Hepatocyte (in vitro differentiated cells): ENCODE results near the gene PCDHA13. TPM values are rescaled to one million over a fixed set of nuclear protein-coding genes. Genes with fewer than 3 reads are reported as not detected.

Experiments
- DNase-seq: peaks from one replicate; pipeline ENCODE4 v3.0.0-alpha.2; 2016; ENCODE audit warnings: low spot score
- H2AFZ ChIP-seq: fragments of 200-600 bp; sonication (generic); 2 replicates; pipeline ENCODE4 v1.6.0; 2016; ENCODE audit warnings: antibody characterized with exemption, mild to moderate bottlenecking
- H3K27ac ChIP-seq: fragments of 200-600 bp; sonication (generic); 2 replicates; pipeline ENCODE4 v1.5.1; 2016; ENCODE audit warnings: mild to moderate bottlenecking
- H3K27me3 ChIP-seq: fragments of 200-600 bp; sonication (generic); 2 replicates; pipeline ENCODE4 v1.6.1; 2016
- H3K36me3 ChIP-seq: fragments of 200-600 bp; sonication (generic); replicated peaks from 2 replicates; pipeline ENCODE4 v1.5.1; 2016; ENCODE audit warnings: low read depth; ENCODE audit not compliant: insufficient read depth
- H3K4me1 ChIP-seq: fragments of 200-600 bp; sonication (generic); 2 replicates; pipeline ENCODE4 v1.5.1; 2016; ENCODE audit warnings: mild to moderate bottlenecking, moderate library complexity; ENCODE audit not compliant: insufficient read depth
- H3K4me2 ChIP-seq: fragments of 200-600 bp; sonication (generic); 2 replicates; pipeline ENCODE4 v1.6.0; 2016
- H3K4me3 ChIP-seq: fragments of 200-600 bp; sonication (generic); 2 replicates; pipeline ENCODE4 v1.5.1; 2016; ENCODE audit warnings: mild to moderate bottlenecking
- H3K79me2 ChIP-seq: fragments of 200-600 bp; sonication (generic); 2 replicates; pipeline ENCODE4 v1.6.0; 2017; ENCODE audit warnings: mild to moderate bottlenecking
- H3K9me2 ChIP-seq: fragments of 200-600 bp; sonication (generic); replicated peaks from 2 replicates; pipeline ENCODE4 v1.6.0; 2017; ENCODE audit warnings: mild to moderate bottlenecking; ENCODE audit not compliant: insufficient read depth
- H3K9me3 ChIP-seq: fragments of 200-600 bp; sonication (generic); 2 replicates; pipeline ENCODE4 v1.5.1; 2016; ENCODE audit warnings: low read depth, mild to moderate bottlenecking
- H4K20me1 ChIP-seq: fragments of 200-600 bp; sonication (generic); 2 replicates; pipeline ENCODE4 v1.6.0; 2016; ENCODE audit warnings: mild to moderate bottlenecking; ENCODE audit not compliant: insufficient read depth, poor library complexity, severe bottlenecking
- CTCF ChIP-seq: fragments of 200-600 bp; sonication (generic); IDR thresholded peaks from 2 replicates; pipeline ENCODE4 v1.5.1; 2016; ENCODE audit warnings: antibody characterized with exemption, mild to moderate bottlenecking; ENCODE audit not compliant: poor library complexity
- EZH2 ChIP-seq: fragments of 200-600 bp; sonication (generic); IDR thresholded peaks from 2 replicates; pipeline ENCODE4 v1.6.1; 2016; ENCODE audit warnings: antibody characterized with exemption, mild to moderate bottlenecking, borderline replicate concordance
- EZH2phosphoT487 ChIP-seq: fragments of 200-600 bp; sonication (generic); IDR thresholded peaks from one replicate; pipeline ENCODE4 v1.6.1; 2018; ENCODE audit warnings: antibody characterized with exemption, mild to moderate bottlenecking, low read depth, moderate library complexity; ENCODE audit not compliant: unreplicated experiment, severe bottlenecking
- WGBS: methylation state at CpG from one replicate; pipeline ENCODE4 v1.1.6; 2016; ENCODE audit warnings: low lambda C conversion rate; ENCODE audit errors: missing lambda C conversion rate; 5-methylcytosine and 5-hydroxymethylcytosine counted together
- polyA plus RNA-seq: library from polyadenylated mRNA; unstranded; fragments of >200 nt; fragmentation: Nextera tagmentation; extraction: Ambion mirVana; gene quantifications from 2 replicates; pipeline ENCODE4 v1.2.1, GENCODE V29; 2016
- total RNA-seq: library from RNA; depleted of rRNA; stranded (reverse); fragments of >200 nt; gene quantifications from 2 replicates; pipeline ENCODE4 v1.2.3, GENCODE V29; 2014

PCDHA13 gene
- total and polyA plus RNA-seq, 2 experiments from 2014 or later, result 0.27 to 4.3 TPM

- Histone ChIP-seq H3K27me3 (no peaks in the 10 kb centered on the region), H3K9me3 (no peaks in the 10 kb centered on the region), H3K27ac (peak overlapping the region; percentile 64), H2AFZ (peak overlapping the region; percentile 59), H4K20me1 (peaks cover 9% of the 10 kb centered on the region), H3K79me2 (peaks cover 5% of the 10 kb centered on the region), H3K9me2 (no peaks in the 10 kb centered on the region), H3K4me1 (peaks cover 7% of the 10 kb centered on the region), H3K4me2 (peak overlapping the region; percentile 95), H3K4me3 (peak overlapping the region; percentile 57), H3K36me3 (no peaks in the 10 kb centered on the region)
- peak; percentile 96 for DNase-seq
- TF ChIP-seq CTCF (peak; percentile 98), EZH2phosphoT487 (no peak), EZH2 (no peak)
- 2% methylated on average over 63 of the region's 74 CpGs for WGBS
These were observed 44.7 kb downstream of the PCDHA13 start for GRCh38 chr5:140926443-140927227.

- peak; percentile 40 for DNase-seq
- H3K79me2 ChIP-seq, result peaks cover 5% of the 10 kb centered on the region
- peaks cover 7% of the 10 kb centered on the region for H3K4me1 ChIP-seq
- no peak for TF ChIP-seq CTCF
- no peak for TF ChIP-seq EZH2phosphoT487
- no peak for TF ChIP-seq EZH2
- H2AFZ ChIP-seq, result peak overlapping the region; percentile 59
- H3K27me3 ChIP-seq, result no peaks in the 10 kb centered on the region
- peak overlapping the region; percentile 64 for H3K27ac ChIP-seq
- no peaks in the 10 kb centered on the region for H3K9me3 ChIP-seq
- peak overlapping the region; percentile 95 for H3K4me2 ChIP-seq
- peaks cover 9% of the 10 kb centered on the region for H4K20me1 ChIP-seq
- WGBS, result 10% methylated on average over 26 of the region's 26 CpGs
- no peaks in the 10 kb centered on the region for H3K9me2 ChIP-seq
- H3K4me3 ChIP-seq, result peak overlapping the region; percentile 57
- no peaks in the 10 kb centered on the region for H3K36me3 ChIP-seq
These were observed 45.3 kb downstream of the PCDHA13 start for GRCh38 chr5:140927228-140927573.

Other genes starting within 250 kb of the PCDHA13 start
- 0.84 and 2.3 TPM in 2 replicates for gene CD14, start 248.9 kb upstream of the PCDHA13 start, total RNA-seq
- 0.45 and 1.9 TPM in 2 replicates for gene CD14, start 248.9 kb upstream of the PCDHA13 start, polyA plus RNA-seq
- gene TMCO6, start 242.7 kb upstream of the PCDHA13 start, total RNA-seq, result 10.0 and 25.8 TPM in 2 replicates
- gene TMCO6, start 242.7 kb upstream of the PCDHA13 start, polyA plus RNA-seq, result 9.3 and 13.1 TPM in 2 replicates
- 82.7 and 82.9 TPM in 2 replicates for gene NDUFA2, start 234.5 kb upstream of the PCDHA13 start, total RNA-seq
- gene NDUFA2, start 234.5 kb upstream of the PCDHA13 start, polyA plus RNA-seq, result 161 and 182 TPM in 2 replicates
- gene IK, start 234.3 kb upstream of the PCDHA13 start, total RNA-seq, result 68.7 and 72.2 TPM in 2 replicates
- 75.0 and 83.2 TPM in 2 replicates for gene IK, start 234.3 kb upstream of the PCDHA13 start, polyA plus RNA-seq
- gene WDR55, start 217.2 kb upstream of the PCDHA13 start, total RNA-seq, result 21.2 and 21.4 TPM in 2 replicates
- 23.0 and 25.6 TPM in 2 replicates for gene WDR55, start 217.2 kb upstream of the PCDHA13 start, polyA plus RNA-seq
- 0.36 and 1.3 TPM in 2 replicates for gene DND1, start 208.5 kb upstream of the PCDHA13 start, total RNA-seq
- 0.52 and 0.85 TPM in 2 replicates for gene DND1, start 208.5 kb upstream of the PCDHA13 start, polyA plus RNA-seq
- 40.0 and 41.1 TPM in 2 replicates for gene HARS1, start 190.8 kb upstream of the PCDHA13 start, total RNA-seq
- gene HARS1, start 190.8 kb upstream of the PCDHA13 start, polyA plus RNA-seq, result 56.6 and 58.8 TPM in 2 replicates
- gene HARS2, start 190.7 kb upstream of the PCDHA13 start, total RNA-seq, result 22.8 and 26.9 TPM in 2 replicates
- gene HARS2, start 190.7 kb upstream of the PCDHA13 start, polyA plus RNA-seq, result 28.6 and 32.3 TPM in 2 replicates
- 37.7 and 40.9 TPM in 2 replicates for gene ZMAT2, start 181.7 kb upstream of the PCDHA13 start, total RNA-seq
- gene ZMAT2, start 181.7 kb upstream of the PCDHA13 start, polyA plus RNA-seq, result 29.5 and 47.6 TPM in 2 replicates
- 0.04 TPM in 1 of 2 replicates, not detected in the other for gene PCDHA1, start 96.0 kb upstream of the PCDHA13 start, total RNA-seq
- gene PCDHA1, start 96.0 kb upstream of the PCDHA13 start, polyA plus RNA-seq, result not detected in 2 replicates
- 2.3 and 3.9 TPM in 2 replicates for gene PCDHA2, start 87.3 kb upstream of the PCDHA13 start, total RNA-seq
- 2.0 and 2.6 TPM in 2 replicates for gene PCDHA2, start 87.3 kb upstream of the PCDHA13 start, polyA plus RNA-seq
- gene PCDHA3, start 81.1 kb upstream of the PCDHA13 start, total RNA-seq, result 0.84 and 1.1 TPM in 2 replicates
- 0.12 and 0.49 TPM in 2 replicates for gene PCDHA3, start 81.1 kb upstream of the PCDHA13 start, polyA plus RNA-seq
- 25.2 and 30.0 TPM in 2 replicates for gene PCDHA4, start 75.1 kb upstream of the PCDHA13 start, total RNA-seq
- 9.1 and 12.3 TPM in 2 replicates for gene PCDHA4, start 75.1 kb upstream of the PCDHA13 start, polyA plus RNA-seq
- 2.2 and 2.5 TPM in 2 replicates for gene PCDHA5, start 60.5 kb upstream of the PCDHA13 start, total RNA-seq
- gene PCDHA5, start 60.5 kb upstream of the PCDHA13 start, polyA plus RNA-seq, result 0.15 and 0.45 TPM in 2 replicates
- 3.2 and 3.4 TPM in 2 replicates for gene PCDHA6, start 54.2 kb upstream of the PCDHA13 start, total RNA-seq
- 0.27 and 0.38 TPM in 2 replicates for gene PCDHA6, start 54.2 kb upstream of the PCDHA13 start, polyA plus RNA-seq
- gene PCDHA7, start 47.9 kb upstream of the PCDHA13 start, total RNA-seq, result 1.7 and 3.3 TPM in 2 replicates
- gene PCDHA7, start 47.9 kb upstream of the PCDHA13 start, polyA plus RNA-seq, result 0.11 and 0.95 TPM in 2 replicates
- 1.6 and 1.9 TPM in 2 replicates for gene PCDHA8, start 40.9 kb upstream of the PCDHA13 start, total RNA-seq
- gene PCDHA8, start 40.9 kb upstream of the PCDHA13 start, polyA plus RNA-seq, result 0.13 and 0.44 TPM in 2 replicates
- gene PCDHA9, start 33.7 kb upstream of the PCDHA13 start, total RNA-seq, result 1.5 and 2.5 TPM in 2 replicates
- gene PCDHA9, start 33.7 kb upstream of the PCDHA13 start, polyA plus RNA-seq, result 0.57 and 0.90 TPM in 2 replicates
- gene PCDHA10, start 26.2 kb upstream of the PCDHA13 start, total RNA-seq, result 9.7 and 13.8 TPM in 2 replicates
- gene PCDHA10, start 26.2 kb upstream of the PCDHA13 start, polyA plus RNA-seq, result 7.4 and 7.7 TPM in 2 replicates
- 1.8 and 4.5 TPM in 2 replicates for gene PCDHA11, start 13.2 kb upstream of the PCDHA13 start, total RNA-seq
- gene PCDHA11, start 13.2 kb upstream of the PCDHA13 start, polyA plus RNA-seq, result 2.5 TPM in 2 replicates
- gene PCDHA12, start 6.8 kb upstream of the PCDHA13 start, total RNA-seq, result 18.7 TPM in 2 replicates
- 7.2 and 7.8 TPM in 2 replicates for gene PCDHA12, start 6.8 kb upstream of the PCDHA13 start, polyA plus RNA-seq
- gene PCDHAC1, start 44.2 kb downstream of the PCDHA13 start, total RNA-seq, result 6.3 and 7.0 TPM in 2 replicates
- gene PCDHAC1, start 44.2 kb downstream of the PCDHA13 start, polyA plus RNA-seq, result 0.41 and 1.3 TPM in 2 replicates
- gene PCDHAC2, start 84.4 kb downstream of the PCDHA13 start, total RNA-seq, result 6.8 and 11.3 TPM in 2 replicates
- gene PCDHAC2, start 84.4 kb downstream of the PCDHA13 start, polyA plus RNA-seq, result 5.4 and 6.4 TPM in 2 replicates
- gene PCDHB1, start 169.2 kb downstream of the PCDHA13 start, total RNA-seq, result 0.16 and 0.17 TPM in 2 replicates
- not detected in 2 replicates for gene PCDHB1, start 169.2 kb downstream of the PCDHA13 start, polyA plus RNA-seq
- gene PCDHB2, start 212.5 kb downstream of the PCDHA13 start, total RNA-seq, result 23.0 and 27.7 TPM in 2 replicates
- gene PCDHB2, start 212.5 kb downstream of the PCDHA13 start, polyA plus RNA-seq, result 27.3 and 29.4 TPM in 2 replicates
- gene PCDHB3, start 218.3 kb downstream of the PCDHA13 start, total RNA-seq, result 3.8 and 4.1 TPM in 2 replicates
- gene PCDHB3, start 218.3 kb downstream of the PCDHA13 start, polyA plus RNA-seq, result 0.76 and 1.5 TPM in 2 replicates
- 1.9 and 2.5 TPM in 2 replicates for gene PCDHB4, start 239.7 kb downstream of the PCDHA13 start, total RNA-seq
- gene PCDHB4, start 239.7 kb downstream of the PCDHA13 start, polyA plus RNA-seq, result 0.29 and 0.94 TPM in 2 replicates